ENCODE measurements around the gene NAPA.

GRCh38 chr19:47444388-47444821, 70.5 kb downstream of the NAPA start:
- TF ChIP-seq CTCF (IDR thresholded peaks at IDR 0.05) (no peak), POLR2A (IDR thresholded peaks at IDR 0.05) (no peak)

Data from thyroid gland (tissue), 4 donors.